Epithelial cell of esophagus (primary cell): ENCODE results near the gene RAB15.

Experiments used
- DNase-seq: peaks from one replicate; pipeline ENCODE4 v3.0.0; 2010; ENCODE audit warnings: low read depth
- H3K4me3 ChIP-seq: 2 replicates; pipeline ENCODE4 v1.5.1; 2011; ENCODE audit warnings: mild to moderate bottlenecking, low read length, control low read depth
- TF ChIP-seq, protein P1 (sequence below): IDR thresholded peaks from 2 replicates; pipeline ENCODE4 v1.5.1; 2011; ENCODE audit warnings: low read depth, mild to moderate bottlenecking, low read length, control low read depth, inconsistent platforms; ENCODE audit not compliant: insufficient read depth; ENCODE audit errors: missing control alignments

Gene RAB15

DNA sequence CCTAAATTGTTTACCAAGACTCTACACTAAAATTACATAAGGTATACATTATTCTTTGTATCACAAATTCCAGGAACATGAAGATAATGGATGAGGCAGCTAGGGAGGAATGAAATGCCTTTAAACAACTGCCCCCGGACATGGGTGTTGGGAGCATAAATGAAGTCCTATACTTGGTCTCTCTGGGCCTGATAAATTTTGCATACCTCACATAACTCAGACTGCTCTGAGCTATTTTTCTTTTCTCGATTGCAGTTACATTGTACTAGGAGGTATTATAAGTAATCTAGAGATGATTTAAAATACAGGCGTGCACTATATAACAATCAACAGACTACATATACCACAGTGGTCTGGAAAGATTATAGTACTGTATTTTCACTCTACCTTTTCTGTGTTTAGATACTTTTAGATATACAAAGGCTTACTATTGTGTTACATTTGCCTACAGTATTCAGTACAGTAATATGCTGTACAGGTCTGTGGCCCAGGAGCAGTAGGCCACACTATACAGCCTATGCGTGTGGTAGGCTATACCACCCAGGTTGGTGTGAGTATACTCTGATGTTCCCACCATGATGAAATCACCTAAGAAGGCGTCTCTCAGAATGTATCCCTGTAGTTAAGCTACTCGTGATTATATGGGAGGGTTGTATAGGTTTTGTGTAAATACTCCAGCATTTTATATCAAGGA lies 28.9 kb upstream of the RAB15 start:
- TF ChIP-seq, protein P1, sequence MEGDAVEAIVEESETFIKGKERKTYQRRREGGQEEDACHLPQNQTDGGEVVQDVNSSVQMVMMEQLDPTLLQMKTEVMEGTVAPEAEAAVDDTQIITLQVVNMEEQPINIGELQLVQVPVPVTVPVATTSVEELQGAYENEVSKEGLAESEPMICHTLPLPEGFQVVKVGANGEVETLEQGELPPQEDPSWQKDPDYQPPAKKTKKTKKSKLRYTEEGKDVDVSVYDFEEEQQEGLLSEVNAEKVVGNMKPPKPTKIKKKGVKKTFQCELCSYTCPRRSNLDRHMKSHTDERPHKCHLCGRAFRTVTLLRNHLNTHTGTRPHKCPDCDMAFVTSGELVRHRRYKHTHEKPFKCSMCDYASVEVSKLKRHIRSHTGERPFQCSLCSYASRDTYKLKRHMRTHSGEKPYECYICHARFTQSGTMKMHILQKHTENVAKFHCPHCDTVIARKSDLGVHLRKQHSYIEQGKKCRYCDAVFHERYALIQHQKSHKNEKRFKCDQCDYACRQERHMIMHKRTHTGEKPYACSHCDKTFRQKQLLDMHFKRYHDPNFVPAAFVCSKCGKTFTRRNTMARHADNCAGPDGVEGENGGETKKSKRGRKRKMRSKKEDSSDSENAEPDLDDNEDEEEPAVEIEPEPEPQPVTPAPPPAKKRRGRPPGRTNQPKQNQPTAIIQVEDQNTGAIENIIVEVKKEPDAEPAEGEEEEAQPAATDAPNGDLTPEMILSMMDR: no peak
- H3K4me3 ChIP-seq: no peak overlapping the region
- DNase-seq: no peak

DNA sequence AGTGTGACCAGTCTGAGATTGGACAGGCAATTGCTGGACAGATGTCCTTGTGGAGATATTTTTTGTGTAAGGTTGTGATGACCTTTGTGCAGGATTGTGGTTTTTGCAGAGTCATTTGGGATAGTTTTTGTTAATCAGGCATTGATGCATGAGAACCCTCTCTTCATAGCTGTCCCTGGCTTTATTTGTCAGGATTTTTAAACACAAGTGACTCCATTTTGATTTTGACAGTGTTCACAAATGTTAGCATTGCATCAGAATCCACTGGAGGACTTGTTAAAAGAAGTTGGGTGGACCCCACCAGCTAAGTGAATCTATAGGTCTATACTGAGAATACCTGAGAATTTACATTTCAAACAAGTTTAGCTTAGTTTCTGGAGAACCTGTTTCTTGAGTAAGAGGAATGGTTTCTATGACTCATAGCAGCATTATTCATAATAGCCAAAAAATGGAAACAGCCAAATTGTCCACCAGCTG lies 26.4 kb upstream of the RAB15 start:
- DNase-seq: peak; percentile 89
- H3K4me3 ChIP-seq: no peak overlapping the region
- TF ChIP-seq, protein P1: no peak

- peak overlapping the region; percentile 26 for H3K4me3 ChIP-seq
- peak; percentile 91 for DNase-seq
- TF ChIP-seq, protein P1: no peak
Measured at GRCh38 chr14:64997108-64997794, 25.1 kb upstream of the RAB15 start.

- TF ChIP-seq, protein P1: no peak
- no peak overlapping the region for H3K4me3 ChIP-seq
- no peak for DNase-seq
Measured at GRCh38 chr14:64995291-64995690, 23.2 kb upstream of the RAB15 start.

DNA sequence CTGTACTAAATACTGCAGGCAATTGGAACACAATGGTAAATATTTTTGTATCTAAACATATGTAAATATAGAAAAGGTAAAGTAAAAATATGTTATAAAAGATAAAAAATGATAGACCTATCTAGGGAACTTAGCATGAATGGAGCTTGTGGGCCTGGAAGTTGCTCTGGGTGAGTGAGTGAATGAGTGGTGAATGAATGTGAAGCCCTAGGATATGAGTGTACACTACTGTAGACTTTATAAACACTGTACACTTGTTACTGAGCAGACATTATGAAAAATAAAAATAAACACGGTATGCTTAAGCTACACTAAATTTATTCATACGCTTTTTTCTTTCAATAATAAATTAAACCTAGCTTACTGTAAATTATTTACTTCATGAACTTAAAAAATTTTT lies 22.4 kb upstream of the RAB15 start:
- TF ChIP-seq, protein P1: no peak
- DNase-seq: no peak
- no peak overlapping the region for H3K4me3 ChIP-seq

- DNase-seq: no peak
- H3K4me3 ChIP-seq: no peak overlapping the region
- TF ChIP-seq, protein P1: no peak
Measured at GRCh38 chr14:64993266-64993930, 21.3 kb upstream of the RAB15 start.
